Measurements from ENCODE around the gene PPFIBP1.
A peak's percentile ranks its signal among the peaks of the same experiment; 100 is the strongest.

Gene PPFIBP1

GRCh38 chr12:27709212-27709931, 185.4 kb downstream of the PPFIBP1 start:
- no peak overlapping the region for H3K27ac ChIP-seq (ENCODE audit: low read length, poor library complexity, severe bottlenecking)
- H2BK120ac ChIP-seq (ENCODE audit: low read depth, low read length), result no peak overlapping the region
- no peaks in the 10 kb centered on the region for H3K27me3 ChIP-seq (ENCODE audit: control insufficient read depth in 1 of 2, insufficient read depth in 1 of 2, low read length in 2 of 2)
- no peak overlapping the region for H3K18ac ChIP-seq (ENCODE audit: low read depth in 1 of 2, low read length in 2 of 2)
- H2BK5ac ChIP-seq (ENCODE audit: low read depth, low read length, poor library complexity, severe bottlenecking), result no peak overlapping the region
- no peak for DNase-seq
- no peak overlapping the region for H3K23ac ChIP-seq (ENCODE audit: low read length in 2 of 2)
- 97% methylated on average over 11 of the region's 12 CpGs for WGBS
- H3K9me3 ChIP-seq (ENCODE audit: control insufficient read depth, low read length), result no peaks in the 10 kb centered on the region
- no peak overlapping the region for H3K14ac ChIP-seq (ENCODE audit: low read length in 2 of 2)
- no peak overlapping the region for H2AK5ac ChIP-seq (ENCODE audit: low read length, severe bottlenecking)
- H3K4ac ChIP-seq (ENCODE audit: low read depth in 1 of 2, low read length in 2 of 2), result no peak overlapping the region
- no peak overlapping the region for H3K4me2 ChIP-seq (ENCODE audit: low read length, poor library complexity, severe bottlenecking)
- no peak overlapping the region for H2BK12ac ChIP-seq (ENCODE audit: low read length in 2 of 2)
- no peak overlapping the region for H2BK15ac ChIP-seq (ENCODE audit: low read depth, poor library complexity, severe bottlenecking)
- peak overlapping the region; percentile 97 for H3K9ac ChIP-seq (ENCODE audit: low read length)
- peaks cover 7% of the 10 kb centered on the region for H3K79me1 ChIP-seq (replicated peaks; ENCODE audit: low read length, poor library complexity, severe bottlenecking)
- no peak overlapping the region for H4K91ac ChIP-seq (ENCODE audit: low read length)
- no peak overlapping the region for H4K8ac ChIP-seq (ENCODE audit: low read length)
- no peak overlapping the region for H2AFZ ChIP-seq (ENCODE audit: low read depth, low read length)
- H3K4me1 ChIP-seq (ENCODE audit: control insufficient read depth, insufficient read depth, low read depth, low read length), result peaks cover 6% of the 10 kb centered on the region
- peaks cover 5 to 11% of the 10 kb centered on the region in 2 experiments for H3K36me3 ChIP-seq (ENCODE audit: control insufficient read depth in 1 of 2, insufficient read depth in 2 of 2, low read depth in 1 of 2, low read length in 2 of 2)
- H3K4me3 ChIP-seq (ENCODE audit: insufficient read depth in 1 of 2, low read depth in 1 of 2, low read length in 2 of 2), result peak overlapping the region in 1 of 2 experiments; percentile 99

- Histone ChIP-seq H2AFZ (ENCODE audit: low read depth, low read length) (peak overlapping the region; percentile 39), H3K4me2 (ENCODE audit: low read length, poor library complexity, severe bottlenecking) (peak overlapping the region; percentile 79)
- WGBS, result 58% methylated on average over 22 of the region's 24 CpGs
Measured at GRCh38 chr12:27709932-27710591, 186.1 kb downstream of the PPFIBP1 start.

GRCh38 chr12:27710592-27711316, 186.7 kb downstream of the PPFIBP1 start, which contains the start of gene MRPS35:
TSS of gene MRPS35 (plus strand) at chr12:27710832. CDS start at chr12:27710844, 12 bp downstream.
- peak within 1 kb of the TSS; percentile 1 to 100 for H3K14ac ChIP-seq (ENCODE audit: low read length in 2 of 2)
- H3K9me3 ChIP-seq (ENCODE audit: control insufficient read depth, low read length), result no peaks in the 10 kb centered on the region
- peak within 1 kb of the TSS; percentile 98 for H4K91ac ChIP-seq (ENCODE audit: low read length)
- no peaks in the 10 kb centered on the region for H3K27me3 ChIP-seq (ENCODE audit: control insufficient read depth in 1 of 2, insufficient read depth in 1 of 2, low read length in 2 of 2)
- WGBS, result under 1% methylated on average over 44 of the region's 46 CpGs
- H3K9ac ChIP-seq (ENCODE audit: low read length), result peak within 1 kb of the TSS; percentile 97
- H3K79me1 ChIP-seq (replicated peaks; ENCODE audit: low read length, poor library complexity, severe bottlenecking), result peaks cover 11% of the 10 kb centered on the region
- H2AFZ ChIP-seq (ENCODE audit: low read depth, low read length), result peak within 1 kb of the TSS; percentile 99
- H3K27ac ChIP-seq (ENCODE audit: low read length, poor library complexity, severe bottlenecking), result peak within 1 kb of the TSS; percentile 93
- peak; percentile 94 for DNase-seq
- peak within 1 kb of the TSS; percentile 89 for H3K4me2 ChIP-seq (ENCODE audit: low read length, poor library complexity, severe bottlenecking)
- peak within 1 kb of the TSS; percentile 37 to 90 for H2BK12ac ChIP-seq (ENCODE audit: low read length in 2 of 2)
- peak within 1 kb of the TSS; percentile 45 for H2BK15ac ChIP-seq (ENCODE audit: low read depth, poor library complexity, severe bottlenecking)
- H3K23ac ChIP-seq (ENCODE audit: low read length in 2 of 2), result peak within 1 kb of the TSS in 1 of 2 experiments; percentile 98
- no peak within 1 kb of the TSS for H2BK120ac ChIP-seq (ENCODE audit: low read depth, low read length)
- peak within 1 kb of the TSS; percentile 61 for H2BK5ac ChIP-seq (ENCODE audit: low read depth, low read length, poor library complexity, severe bottlenecking)
- peaks cover 6% of the 10 kb centered on the region for H3K4me1 ChIP-seq (ENCODE audit: control insufficient read depth, insufficient read depth, low read depth, low read length)
- H3K36me3 ChIP-seq (ENCODE audit: control insufficient read depth in 1 of 2, insufficient read depth in 2 of 2, low read depth in 1 of 2, low read length in 2 of 2), result peaks cover 11 to 17% of the 10 kb centered on the region in 2 experiments
- H3K4me3 ChIP-seq (ENCODE audit: insufficient read depth in 1 of 2, low read depth in 1 of 2, low read length in 2 of 2), result peak within 1 kb of the TSS; percentile 99
- peak within 1 kb of the TSS; percentile 98 to 99 for H3K18ac ChIP-seq (ENCODE audit: low read depth in 1 of 2, low read length in 2 of 2)
- H3K4ac ChIP-seq (ENCODE audit: low read depth in 1 of 2, low read length in 2 of 2), result peak within 1 kb of the TSS; percentile 91 to 99
- H4K8ac ChIP-seq (ENCODE audit: low read length), result peak within 1 kb of the TSS; percentile 100
- no peak within 1 kb of the TSS for H2AK5ac ChIP-seq (ENCODE audit: low read length, severe bottlenecking)

More at GRCh38 chr12:27709932-27710591, 186.1 kb downstream of the PPFIBP1 start:
- peak overlapping the region; percentile 93 for H3K27ac ChIP-seq (ENCODE audit: low read length, poor library complexity, severe bottlenecking)
- no peak overlapping the region for H2BK5ac ChIP-seq (ENCODE audit: low read depth, low read length, poor library complexity, severe bottlenecking)
- no peak overlapping the region for H3K14ac ChIP-seq (ENCODE audit: low read length in 2 of 2)
- peak overlapping the region; percentile 99 for H3K4me3 ChIP-seq (ENCODE audit: insufficient read depth in 1 of 2, low read depth in 1 of 2, low read length in 2 of 2)
- no peak overlapping the region for H4K91ac ChIP-seq (ENCODE audit: low read length)
- DNase-seq, result no peak
- H3K4me1 ChIP-seq (ENCODE audit: control insufficient read depth, insufficient read depth, low read depth, low read length), result peaks cover 6% of the 10 kb centered on the region
- no peak overlapping the region for H3K23ac ChIP-seq (ENCODE audit: low read length in 2 of 2)
- peak overlapping the region; percentile 78 for H4K8ac ChIP-seq (ENCODE audit: low read length)
- H3K9me3 ChIP-seq (ENCODE audit: control insufficient read depth, low read length), result no peaks in the 10 kb centered on the region
- H3K27me3 ChIP-seq (ENCODE audit: control insufficient read depth in 1 of 2, insufficient read depth in 1 of 2, low read length in 2 of 2), result no peaks in the 10 kb centered on the region
- peaks cover 7% of the 10 kb centered on the region for H3K79me1 ChIP-seq (replicated peaks; ENCODE audit: low read length, poor library complexity, severe bottlenecking)
- H3K4ac ChIP-seq (ENCODE audit: low read depth in 1 of 2, low read length in 2 of 2), result peak overlapping the region in 1 of 2 experiments; percentile 88
- H2BK15ac ChIP-seq (ENCODE audit: low read depth, poor library complexity, severe bottlenecking), result no peak overlapping the region
- peak overlapping the region; percentile 97 for H3K9ac ChIP-seq (ENCODE audit: low read length)
- peaks cover 11% of the 10 kb centered on the region in 2 experiments for H3K36me3 ChIP-seq (ENCODE audit: control insufficient read depth in 1 of 2, insufficient read depth in 2 of 2, low read depth in 1 of 2, low read length in 2 of 2)
- H2BK12ac ChIP-seq (ENCODE audit: low read length in 2 of 2), result no peak overlapping the region
- H3K18ac ChIP-seq (ENCODE audit: low read depth in 1 of 2, low read length in 2 of 2), result peak overlapping the region; percentile 72 to 84
- H2AK5ac ChIP-seq (ENCODE audit: low read length, severe bottlenecking), result no peak overlapping the region
- H2BK120ac ChIP-seq (ENCODE audit: low read depth, low read length), result no peak overlapping the region
